H1 (cell line): ENCODE data around the gene MAP2K5. TPM values are rescaled to one million over a fixed set of nuclear protein-coding genes. Genes with fewer than 3 reads are reported as not detected.

Experiments
- CHD1 ChIP-seq: IDR thresholded peaks from 2 replicates; pipeline ENCODE4 v1.6.1; 2012; ENCODE audit warnings: low read depth, low read length, improper control_type of control experiment
- EGR1 ChIP-seq: IDR thresholded peaks from 2 replicates; pipeline ENCODE4 v1.6.1; 2011; ENCODE audit warnings: low read depth, low read length, borderline replicate concordance
- GTF2F1 ChIP-seq: IDR thresholded peaks from 2 replicates; pipeline ENCODE4 v1.6.1; 2012; ENCODE audit warnings: low read depth, low read length, improper control_type of control experiment, borderline replicate concordance
- KDM4A ChIP-seq: IDR thresholded peaks from one replicate; pipeline ENCODE4 v1.7.1; 2012; ENCODE audit warnings: low read depth, mild to moderate bottlenecking, moderate library complexity, low read length, inconsistent platforms; ENCODE audit not compliant: severe bottlenecking
- polyA plus RNA-seq, 7 experiments: library from polyadenylated mRNA; depleted of rRNA in 3 of 7; stranded (reverse) in 5 of 7; unstranded in 2 of 7; fragments of >200 nt in 5 of 7; fragments of 200-250 nt in 2 of 7; gene quantifications; 1 replicate in 5 of 7; 2 replicates in 1 of 7; 4 replicates in 1 of 7; pipeline versions ENCODE4 v1.2.1 to v1.2.3, GENCODE V29; 2011 to 2013; ENCODE audit warnings: missing spikeins in 2 of 7, mixed read lengths in 2 of 7
- total RNA-seq: library from RNA; stranded (reverse); fragmentation: NEBNext Ultra II Directional; extraction: Animal tissue kit (Norgen Biotek cat#: 25700); gene quantifications from 2 replicates; pipeline ENCODE4 v1.2.1, GENCODE V29; 2021
- TF ChIP-seq, protein P1 (sequence below): fragments of 300-600 bp; sonication (generic); IDR thresholded peaks from 2 replicates; pipeline ENCODE4 v1.7.1; 2012; ENCODE audit warnings: low read length, moderate library complexity, mild to moderate bottlenecking, inconsistent platforms; ENCODE audit not compliant: insufficient replicate concordance
- TF ChIP-seq, protein P2 (sequence below): IDR thresholded peaks from 2 replicates; pipeline ENCODE4 v1.6.1; 2011; ENCODE audit warnings: low read length, improper control_type of control experiment
- TF ChIP-seq, protein P3 (sequence below): IDR thresholded peaks from 2 replicates; pipeline ENCODE4 v1.6.1; 2012; ENCODE audit warnings: inconsistent platforms

Gene MAP2K5
- total and polyA plus RNA-seq, 2 of the 8 experiments (the other 6 are each of a cell fraction or from before 2014, with no cell fraction given) = 4.4 to 15.8 TPM

- TF ChIP-seq, protein P1, sequence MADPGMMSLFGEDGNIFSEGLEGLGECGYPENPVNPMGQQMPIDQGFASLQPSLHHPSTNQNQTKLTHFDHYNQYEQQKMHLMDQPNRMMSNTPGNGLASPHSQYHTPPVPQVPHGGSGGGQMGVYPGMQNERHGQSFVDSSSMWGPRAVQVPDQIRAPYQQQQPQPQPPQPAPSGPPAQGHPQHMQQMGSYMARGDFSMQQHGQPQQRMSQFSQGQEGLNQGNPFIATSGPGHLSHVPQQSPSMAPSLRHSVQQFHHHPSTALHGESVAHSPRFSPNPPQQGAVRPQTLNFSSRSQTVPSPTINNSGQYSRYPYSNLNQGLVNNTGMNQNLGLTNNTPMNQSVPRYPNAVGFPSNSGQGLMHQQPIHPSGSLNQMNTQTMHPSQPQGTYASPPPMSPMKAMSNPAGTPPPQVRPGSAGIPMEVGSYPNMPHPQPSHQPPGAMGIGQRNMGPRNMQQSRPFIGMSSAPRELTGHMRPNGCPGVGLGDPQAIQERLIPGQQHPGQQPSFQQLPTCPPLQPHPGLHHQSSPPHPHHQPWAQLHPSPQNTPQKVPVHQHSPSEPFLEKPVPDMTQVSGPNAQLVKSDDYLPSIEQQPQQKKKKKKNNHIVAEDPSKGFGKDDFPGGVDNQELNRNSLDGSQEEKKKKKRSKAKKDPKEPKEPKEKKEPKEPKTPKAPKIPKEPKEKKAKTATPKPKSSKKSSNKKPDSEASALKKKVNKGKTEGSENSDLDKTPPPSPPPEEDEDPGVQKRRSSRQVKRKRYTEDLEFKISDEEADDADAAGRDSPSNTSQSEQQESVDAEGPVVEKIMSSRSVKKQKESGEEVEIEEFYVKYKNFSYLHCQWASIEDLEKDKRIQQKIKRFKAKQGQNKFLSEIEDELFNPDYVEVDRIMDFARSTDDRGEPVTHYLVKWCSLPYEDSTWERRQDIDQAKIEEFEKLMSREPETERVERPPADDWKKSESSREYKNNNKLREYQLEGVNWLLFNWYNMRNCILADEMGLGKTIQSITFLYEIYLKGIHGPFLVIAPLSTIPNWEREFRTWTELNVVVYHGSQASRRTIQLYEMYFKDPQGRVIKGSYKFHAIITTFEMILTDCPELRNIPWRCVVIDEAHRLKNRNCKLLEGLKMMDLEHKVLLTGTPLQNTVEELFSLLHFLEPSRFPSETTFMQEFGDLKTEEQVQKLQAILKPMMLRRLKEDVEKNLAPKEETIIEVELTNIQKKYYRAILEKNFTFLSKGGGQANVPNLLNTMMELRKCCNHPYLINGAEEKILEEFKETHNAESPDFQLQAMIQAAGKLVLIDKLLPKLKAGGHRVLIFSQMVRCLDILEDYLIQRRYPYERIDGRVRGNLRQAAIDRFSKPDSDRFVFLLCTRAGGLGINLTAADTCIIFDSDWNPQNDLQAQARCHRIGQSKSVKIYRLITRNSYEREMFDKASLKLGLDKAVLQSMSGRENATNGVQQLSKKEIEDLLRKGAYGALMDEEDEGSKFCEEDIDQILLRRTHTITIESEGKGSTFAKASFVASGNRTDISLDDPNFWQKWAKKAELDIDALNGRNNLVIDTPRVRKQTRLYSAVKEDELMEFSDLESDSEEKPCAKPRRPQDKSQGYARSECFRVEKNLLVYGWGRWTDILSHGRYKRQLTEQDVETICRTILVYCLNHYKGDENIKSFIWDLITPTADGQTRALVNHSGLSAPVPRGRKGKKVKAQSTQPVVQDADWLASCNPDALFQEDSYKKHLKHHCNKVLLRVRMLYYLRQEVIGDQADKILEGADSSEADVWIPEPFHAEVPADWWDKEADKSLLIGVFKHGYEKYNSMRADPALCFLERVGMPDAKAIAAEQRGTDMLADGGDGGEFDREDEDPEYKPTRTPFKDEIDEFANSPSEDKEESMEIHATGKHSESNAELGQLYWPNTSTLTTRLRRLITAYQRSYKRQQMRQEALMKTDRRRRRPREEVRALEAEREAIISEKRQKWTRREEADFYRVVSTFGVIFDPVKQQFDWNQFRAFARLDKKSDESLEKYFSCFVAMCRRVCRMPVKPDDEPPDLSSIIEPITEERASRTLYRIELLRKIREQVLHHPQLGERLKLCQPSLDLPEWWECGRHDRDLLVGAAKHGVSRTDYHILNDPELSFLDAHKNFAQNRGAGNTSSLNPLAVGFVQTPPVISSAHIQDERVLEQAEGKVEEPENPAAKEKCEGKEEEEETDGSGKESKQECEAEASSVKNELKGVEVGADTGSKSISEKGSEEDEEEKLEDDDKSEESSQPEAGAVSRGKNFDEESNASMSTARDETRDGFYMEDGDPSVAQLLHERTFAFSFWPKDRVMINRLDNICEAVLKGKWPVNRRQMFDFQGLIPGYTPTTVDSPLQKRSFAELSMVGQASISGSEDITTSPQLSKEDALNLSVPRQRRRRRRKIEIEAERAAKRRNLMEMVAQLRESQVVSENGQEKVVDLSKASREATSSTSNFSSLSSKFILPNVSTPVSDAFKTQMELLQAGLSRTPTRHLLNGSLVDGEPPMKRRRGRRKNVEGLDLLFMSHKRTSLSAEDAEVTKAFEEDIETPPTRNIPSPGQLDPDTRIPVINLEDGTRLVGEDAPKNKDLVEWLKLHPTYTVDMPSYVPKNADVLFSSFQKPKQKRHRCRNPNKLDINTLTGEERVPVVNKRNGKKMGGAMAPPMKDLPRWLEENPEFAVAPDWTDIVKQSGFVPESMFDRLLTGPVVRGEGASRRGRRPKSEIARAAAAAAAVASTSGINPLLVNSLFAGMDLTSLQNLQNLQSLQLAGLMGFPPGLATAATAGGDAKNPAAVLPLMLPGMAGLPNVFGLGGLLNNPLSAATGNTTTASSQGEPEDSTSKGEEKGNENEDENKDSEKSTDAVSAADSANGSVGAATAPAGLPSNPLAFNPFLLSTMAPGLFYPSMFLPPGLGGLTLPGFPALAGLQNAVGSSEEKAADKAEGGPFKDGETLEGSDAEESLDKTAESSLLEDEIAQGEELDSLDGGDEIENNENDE = no peak
- TF ChIP-seq, protein P2, sequence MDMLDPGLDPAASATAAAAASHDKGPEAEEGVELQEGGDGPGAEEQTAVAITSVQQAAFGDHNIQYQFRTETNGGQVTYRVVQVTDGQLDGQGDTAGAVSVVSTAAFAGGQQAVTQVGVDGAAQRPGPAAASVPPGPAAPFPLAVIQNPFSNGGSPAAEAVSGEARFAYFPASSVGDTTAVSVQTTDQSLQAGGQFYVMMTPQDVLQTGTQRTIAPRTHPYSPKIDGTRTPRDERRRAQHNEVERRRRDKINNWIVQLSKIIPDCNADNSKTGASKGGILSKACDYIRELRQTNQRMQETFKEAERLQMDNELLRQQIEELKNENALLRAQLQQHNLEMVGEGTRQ = no peak
- no peak for TF ChIP-seq CHD1
- TF ChIP-seq, protein P3, sequence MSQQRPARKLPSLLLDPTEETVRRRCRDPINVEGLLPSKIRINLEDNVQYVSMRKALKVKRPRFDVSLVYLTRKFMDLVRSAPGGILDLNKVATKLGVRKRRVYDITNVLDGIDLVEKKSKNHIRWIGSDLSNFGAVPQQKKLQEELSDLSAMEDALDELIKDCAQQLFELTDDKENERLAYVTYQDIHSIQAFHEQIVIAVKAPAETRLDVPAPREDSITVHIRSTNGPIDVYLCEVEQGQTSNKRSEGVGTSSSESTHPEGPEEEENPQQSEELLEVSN = no peak
- TF ChIP-seq GTF2F1 = no peak
- TF ChIP-seq EGR1 = no peak
- TF ChIP-seq KDM4A = no peak
- TF ChIP-seq, all 59 proteins: peak for 0
Measured at GRCh38 chr15:67736810-67737209, 194.3 kb downstream of the MAP2K5 start (continued).
